GM18508 (cell line): ENCODE measurements around the gene HS3ST3A1.

ENCODE experiments used
- ATAC-seq: cut with Tn5 transposase; IDR thresholded peaks from one replicate; pipeline ENCODE4 v1.9.1; 2021; ENCODE audit warnings: moderate number of reproducible peaks; ENCODE audit not compliant: insufficient read depth, unreplicated experiment

Gene HS3ST3A1

GRCh38 chr17:13599168-13599577, 2.6 kb downstream of the HS3ST3A1 start:
- no peak for ATAC-seq

- no peak for ATAC-seq
Observed at GRCh38 chr17:13598353-13599167, 3.2 kb downstream of the HS3ST3A1 start.

GRCh38 chr17:13597723-13598347, 3.9 kb downstream of the HS3ST3A1 start:
- ATAC-seq, result no peak

DNA sequence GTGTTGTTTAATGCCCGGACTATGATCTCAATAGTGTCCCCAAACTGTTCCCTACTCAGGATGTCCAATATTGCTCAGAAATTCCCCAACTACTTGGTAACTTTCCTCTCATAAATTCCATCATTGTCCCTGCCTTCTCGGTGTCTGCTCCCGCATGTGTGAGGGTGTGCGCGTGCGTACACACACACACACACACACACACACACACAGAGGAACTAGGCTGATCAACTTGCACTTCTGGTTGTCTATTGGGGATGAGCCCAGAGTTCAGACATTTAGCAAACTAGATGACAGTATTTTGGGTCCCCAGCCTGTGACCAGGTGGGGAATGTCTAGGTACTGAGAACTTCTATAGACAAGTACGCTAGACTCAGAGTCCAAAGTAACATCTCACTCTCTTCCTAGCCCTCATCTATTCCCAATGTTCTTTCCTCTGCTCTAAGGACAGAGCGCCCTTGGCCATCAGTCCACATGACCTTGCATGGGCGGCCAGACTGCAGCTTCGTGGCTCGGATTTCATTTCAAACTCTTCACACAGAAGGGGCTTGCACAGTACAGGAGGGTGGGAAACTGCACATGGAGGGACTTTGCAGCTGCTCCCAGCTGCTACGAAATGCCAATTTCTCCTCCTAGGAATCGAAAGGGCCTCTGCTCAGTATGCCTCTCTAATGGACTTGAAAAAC, 5.3 kb downstream of the HS3ST3A1 start:
- ATAC-seq, result no peak

DNA sequence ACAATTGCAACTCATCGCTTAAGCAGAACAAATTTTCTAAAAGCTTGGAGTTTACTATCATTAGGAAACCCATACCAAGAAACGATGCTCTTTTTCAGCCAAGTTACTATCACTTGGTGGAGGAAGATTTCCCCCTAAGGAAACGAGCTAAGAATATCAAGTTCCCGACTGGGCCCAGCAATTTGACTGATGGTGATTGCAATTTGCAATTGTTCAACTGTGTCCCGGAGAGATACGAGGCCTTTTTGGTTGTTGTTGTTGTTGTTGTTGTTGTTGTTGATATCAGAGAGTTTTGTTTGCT, 6.2 kb downstream of the HS3ST3A1 start:
- no peak for ATAC-seq

GRCh38 chr17:13594762-13595598, 6.7 kb downstream of the HS3ST3A1 start:
- no peak for ATAC-seq

- ATAC-seq, result no peak
Observed at GRCh38 chr17:13594310-13594709, 7.4 kb downstream of the HS3ST3A1 start.

DNA sequence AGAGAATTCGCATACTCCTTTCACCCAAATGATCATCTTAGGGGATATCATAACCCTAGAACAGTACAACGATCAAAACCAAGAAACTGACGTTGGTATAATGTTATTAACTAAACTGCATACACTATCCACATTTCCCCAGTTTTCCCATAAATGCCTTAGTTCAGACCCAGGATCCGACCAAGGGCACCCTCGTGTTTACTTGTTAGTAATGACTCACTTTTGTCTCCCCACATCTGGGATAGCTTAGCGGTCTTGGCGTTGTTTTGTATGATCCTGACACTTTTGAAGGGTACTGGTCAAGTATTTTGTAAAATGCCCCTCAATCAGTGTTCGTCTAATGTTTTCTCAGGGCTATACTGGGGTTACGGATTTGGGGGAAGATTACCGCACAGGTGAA, 8.0 kb downstream of the HS3ST3A1 start:
- ATAC-seq, result no peak

DNA sequence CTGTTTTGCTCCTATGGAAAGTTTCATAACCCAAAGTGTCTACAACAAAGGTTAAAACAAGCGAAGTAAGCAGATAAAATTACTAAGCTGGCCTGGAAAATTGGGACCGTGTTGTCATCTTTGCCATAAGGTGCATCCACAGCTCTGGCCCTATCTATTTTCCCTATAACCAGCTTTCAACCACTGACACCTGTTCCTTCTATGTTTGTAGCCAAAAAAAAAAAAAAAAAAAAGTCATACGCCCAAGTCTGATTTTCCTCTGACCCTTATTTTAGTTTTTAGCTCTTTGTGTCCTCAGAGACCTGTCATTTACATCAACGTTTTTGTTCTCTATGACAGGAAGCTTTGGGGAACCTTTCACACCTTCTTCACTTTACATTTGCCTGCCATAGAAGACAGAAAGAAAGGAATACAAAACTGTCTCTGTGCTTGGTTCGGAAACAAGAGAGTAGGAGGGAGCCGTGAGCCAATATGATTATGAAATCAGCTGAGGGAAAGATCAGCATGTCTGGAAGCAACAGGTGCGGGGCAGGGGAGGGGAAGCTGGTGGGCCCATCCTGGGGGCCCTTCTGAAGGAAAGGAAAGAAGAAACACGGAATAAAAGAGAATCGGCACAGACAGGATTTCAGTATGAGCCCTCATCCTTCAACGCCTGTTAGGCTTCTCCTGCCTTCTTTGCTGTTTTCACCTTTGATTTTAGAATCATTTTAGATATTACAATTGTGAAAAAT, 8.5 kb downstream of the HS3ST3A1 start:
- no peak for ATAC-seq

- no peak for ATAC-seq
Observed at GRCh38 chr17:13592427-13592826, 9.3 kb downstream of the HS3ST3A1 start.

DNA sequence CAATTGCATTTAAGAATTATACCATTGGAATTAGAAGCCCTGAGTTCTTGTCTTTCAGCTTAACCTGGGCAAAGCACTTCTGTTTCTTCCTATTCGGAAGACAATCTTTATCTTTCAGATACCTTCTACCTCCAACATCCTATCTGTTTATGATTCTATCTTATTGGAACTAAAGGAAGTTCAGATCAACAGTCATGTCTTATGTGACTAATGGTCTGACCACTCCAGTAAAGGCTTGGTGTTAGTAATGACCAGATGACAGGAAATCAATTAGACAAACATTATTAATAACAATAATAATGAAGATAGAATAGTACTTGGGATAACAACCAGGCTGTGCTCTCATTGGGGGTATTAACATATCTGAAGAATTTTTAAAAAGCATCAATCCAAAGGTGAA, 11.3 kb downstream of the HS3ST3A1 start:
- no peak for ATAC-seq

DNA sequence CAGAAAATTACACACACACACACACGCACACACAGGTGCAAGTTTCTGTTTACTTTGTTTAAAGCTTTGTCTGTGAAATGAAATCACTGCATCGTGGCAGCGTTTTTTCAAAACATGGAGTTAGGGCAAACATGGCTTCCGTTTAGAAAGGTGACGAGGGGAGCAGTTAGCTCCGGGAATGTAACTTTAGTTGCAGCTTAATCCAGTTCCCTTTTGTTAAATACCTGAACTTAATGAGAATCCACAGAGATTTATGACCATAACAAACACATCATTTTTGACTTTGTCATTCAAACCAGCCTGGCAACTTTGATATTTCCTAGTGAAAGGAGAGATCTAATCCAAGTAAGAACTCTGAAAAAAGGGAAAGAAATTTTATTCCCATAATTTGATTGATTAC, 12.1 kb downstream of the HS3ST3A1 start:
- no peak for ATAC-seq

- ATAC-seq, result no peak
Observed at GRCh38 chr17:13587487-13588338, 14.0 kb downstream of the HS3ST3A1 start.

DNA sequence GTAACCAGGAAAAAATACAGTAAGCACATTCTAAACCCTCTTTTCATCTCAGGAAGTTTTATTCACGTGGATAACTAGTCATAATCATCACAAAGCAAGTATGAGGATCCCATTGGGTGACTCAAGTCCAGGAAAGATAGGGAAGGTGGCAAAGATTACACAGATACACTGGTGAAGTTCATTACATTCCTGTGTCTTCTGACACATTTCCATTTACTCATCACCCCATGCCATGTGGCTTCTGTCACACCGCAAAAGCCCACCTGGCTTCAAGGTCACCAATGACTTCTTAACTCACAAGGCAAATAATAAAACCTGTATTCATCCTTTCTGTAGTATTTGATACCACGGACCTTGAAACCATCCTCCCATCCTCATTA, 17.0 kb downstream of the HS3ST3A1 start:
- ATAC-seq, result no peak

- no peak for ATAC-seq
Observed at GRCh38 chr17:13583996-13584700, 17.6 kb downstream of the HS3ST3A1 start.

DNA sequence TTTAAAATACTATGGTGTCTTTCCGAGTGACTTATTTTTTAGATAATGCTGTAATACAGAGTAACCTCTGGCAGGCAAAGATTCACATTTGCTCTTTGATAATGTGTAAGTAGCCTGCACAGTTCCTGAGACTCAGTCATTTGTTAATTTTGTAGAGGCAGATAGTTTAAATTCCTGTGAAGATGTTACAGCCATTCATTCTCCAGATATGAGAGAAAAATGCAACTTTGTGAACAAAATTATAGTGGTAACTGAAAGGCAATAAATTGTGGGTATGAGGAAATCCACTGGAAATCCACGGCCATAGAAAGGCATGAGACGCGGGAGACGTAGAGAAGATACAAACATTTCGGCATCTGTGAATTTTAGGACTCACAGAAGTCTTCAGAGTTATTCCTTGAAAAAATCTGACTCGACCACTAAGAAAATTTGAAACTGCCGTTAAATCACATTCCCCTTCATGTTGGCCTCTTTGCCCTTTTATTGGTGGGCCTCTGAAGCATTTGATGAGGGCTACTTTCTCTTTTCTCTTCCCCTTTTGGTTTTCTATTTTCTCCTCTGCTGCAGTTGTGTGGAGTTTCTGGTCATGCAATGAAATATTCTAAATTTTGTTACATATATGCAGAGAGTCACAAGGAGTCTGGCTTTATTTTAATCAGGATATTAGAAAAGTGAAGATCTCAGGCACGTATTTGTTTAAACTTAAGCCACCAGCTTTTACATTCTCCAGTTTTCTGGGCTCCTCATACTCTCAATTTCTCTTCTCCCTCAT, 18.8 kb downstream of the HS3ST3A1 start:
- ATAC-seq, result no peak

- no peak for ATAC-seq
Observed at GRCh38 chr17:13581925-13582324, 19.8 kb downstream of the HS3ST3A1 start.

DNA sequence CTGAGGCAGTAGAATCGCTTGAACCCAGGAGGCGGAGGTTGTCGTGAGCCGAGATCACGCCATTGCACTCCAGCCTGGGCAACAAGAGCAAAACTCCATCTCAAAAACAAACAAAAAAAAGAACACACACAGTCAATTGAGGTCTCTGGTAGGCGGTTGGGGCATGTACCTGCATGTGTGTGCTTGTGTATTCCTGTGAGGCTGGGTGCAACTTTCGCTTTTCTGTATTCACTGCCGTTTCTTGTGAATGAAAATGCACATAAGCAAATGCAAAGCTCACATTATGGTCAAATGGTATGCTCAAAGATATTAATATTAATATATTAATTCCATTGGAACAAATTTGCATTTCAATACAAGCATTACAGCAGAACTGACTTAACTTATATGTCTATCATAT, 20.9 kb downstream of the HS3ST3A1 start:
- ATAC-seq, result no peak
